ENCODE data around the gene KMT2C.

DNA sequence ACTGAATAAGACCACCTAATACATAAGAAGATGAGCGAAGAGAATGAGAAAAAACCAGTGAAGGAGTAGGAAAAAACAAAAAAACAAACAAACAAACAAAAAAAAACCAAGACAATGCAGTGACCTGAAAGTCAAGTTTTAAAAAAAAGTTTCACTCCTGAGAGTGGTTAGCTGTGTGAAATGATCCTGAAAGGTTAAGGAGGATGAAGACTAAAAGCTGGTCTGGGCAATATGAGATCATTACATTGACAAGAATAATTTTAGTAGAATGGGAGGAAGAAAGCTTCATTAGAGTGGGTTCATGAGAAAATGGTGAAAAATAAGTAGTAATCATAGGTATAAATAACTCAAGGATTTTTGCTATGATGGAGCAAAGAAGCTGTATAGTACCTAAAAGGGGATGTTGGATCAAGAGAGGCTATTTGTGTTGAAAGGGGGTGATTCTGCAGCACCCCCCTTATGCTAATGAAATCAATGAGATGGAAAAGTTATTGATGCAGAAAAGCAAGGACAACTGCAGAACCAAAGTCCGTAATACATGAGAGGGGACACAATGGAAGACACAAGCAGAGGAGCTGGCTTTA is 80.2 kb downstream of the KMT2C start:
- TF ChIP-seq POLR2A (IDR thresholded peaks at IDR 0.05; ENCODE audit: control extremely low read depth in 1 of 2, low read depth in 2 of 2, low read length in 2 of 2) (no peak), CTCF (IDR thresholded peaks at IDR 0.05; ENCODE audit: control extremely low read depth in 1 of 3, insufficient read depth in 1 of 3, low read depth in 1 of 3, low read length in 3 of 3) (no peak), SIN3A (conservative IDR thresholded peaks at IDR 0.05 in 1 of 2, IDR thresholded peaks at IDR 0.05 in 1 of 2; ENCODE audit: low read depth in 1 of 2, low read length in 2 of 2) (no peak), TEAD4 (IDR thresholded peaks at IDR 0.05; ENCODE audit: low read depth, low read length) (no peak)

All from H1 (cell line).